Measurements from ENCODE around the gene PPP4R1. TPM values are rescaled to one million over a fixed set of nuclear protein-coding genes. Genes with fewer than 3 reads are reported as not detected.

PPP4R1 gene
- total RNA-seq, 2 experiments from 2014 or later = 40.2 to 42.0 TPM

DNA sequence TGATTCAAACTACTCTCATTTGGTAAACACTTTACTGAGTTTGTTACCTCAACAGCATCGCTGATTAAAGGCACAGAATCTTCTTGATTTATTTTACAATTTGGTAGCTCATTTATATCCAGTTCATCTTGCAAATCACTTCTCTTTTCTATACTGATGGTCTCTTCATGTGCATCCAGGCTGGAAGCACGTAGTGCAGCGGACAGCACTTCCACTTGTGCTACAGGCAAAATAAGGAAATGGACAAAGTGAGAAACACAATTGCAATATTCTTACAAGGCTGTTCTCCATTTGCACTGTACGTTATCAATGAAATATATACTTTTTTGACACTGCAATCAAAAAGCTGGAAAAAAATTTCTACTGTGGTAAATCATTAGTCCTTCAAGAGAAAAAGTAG, 51.0 kb downstream of the PPP4R1 start:
- Mint-ChIP-seq H3K36me3 (peaks cover 12% of the 10 kb centered on the region), H3K27me3 (no peaks in the 10 kb centered on the region), H3K9me3 (no peaks in the 10 kb centered on the region), H3K4me1 (no peaks in the 10 kb centered on the region), H3K27ac (no peak overlapping the region), H3K4me3 (no peak overlapping the region)
- POLR2A ChIA-PET = no interaction called here
- ATAC-seq (ENCODE audit: low read depth) (no peak), DNase-seq (no peak)

DNA sequence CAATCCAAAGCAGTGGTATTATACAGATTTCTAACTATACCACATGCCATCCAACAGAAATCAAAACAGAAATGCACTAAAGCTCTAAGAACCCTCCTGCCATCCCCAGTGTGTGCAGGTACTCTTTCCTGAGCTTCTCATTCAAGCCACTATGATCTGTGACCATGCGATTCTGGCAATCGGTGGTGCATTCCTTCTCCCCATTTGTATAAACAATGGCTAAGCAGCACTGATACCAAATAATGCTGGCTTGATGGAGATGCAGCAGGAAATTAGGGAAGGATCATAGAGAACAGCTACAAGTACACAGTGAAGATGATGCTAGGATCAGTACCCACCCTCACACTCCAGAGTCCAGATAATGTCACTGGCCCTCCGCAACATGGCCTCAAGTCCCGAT, 51.8 kb downstream of the PPP4R1 start:
- H3K4me3 Mint-ChIP-seq = no peak overlapping the region
- H3K4me1 Mint-ChIP-seq = no peaks in the 10 kb centered on the region
- no peaks in the 10 kb centered on the region for H3K9me3 Mint-ChIP-seq
- POLR2A ChIA-PET = no interaction called here
- H3K27me3 Mint-ChIP-seq = no peaks in the 10 kb centered on the region
- no peak overlapping the region for H3K27ac Mint-ChIP-seq
- no peak for DNase-seq
- no peak for ATAC-seq (ENCODE audit: low read depth)
- peaks cover 14% of the 10 kb centered on the region for H3K36me3 Mint-ChIP-seq

DNA sequence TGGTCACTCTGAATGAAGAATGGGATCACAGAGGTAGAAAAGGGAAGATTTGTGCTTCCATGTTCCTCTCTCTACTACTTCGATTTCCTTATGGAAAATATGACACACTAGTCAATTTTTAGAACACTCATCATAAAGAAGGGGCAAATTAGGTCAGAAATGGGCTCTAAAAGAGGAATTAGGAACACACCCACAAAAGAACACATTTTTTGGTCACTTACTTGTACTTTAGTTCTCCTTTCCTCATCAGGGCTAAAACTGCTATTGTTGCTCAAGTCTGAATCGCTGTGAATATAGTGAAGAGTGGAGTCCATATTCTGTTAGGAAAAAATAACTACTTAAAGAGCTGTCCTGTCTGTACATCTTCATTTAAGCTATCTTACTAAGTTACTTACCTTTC, 52.6 kb downstream of the PPP4R1 start:
- Mint-ChIP-seq H3K4me1 (no peaks in the 10 kb centered on the region), H3K9me3 (no peaks in the 10 kb centered on the region), H3K27ac (no peak overlapping the region), H3K36me3 (peaks cover 16% of the 10 kb centered on the region), H3K27me3 (no peaks in the 10 kb centered on the region), H3K4me3 (no peak overlapping the region)
- DNase-seq (no peak), ATAC-seq (ENCODE audit: low read depth) (no peak)
- POLR2A ChIA-PET = no interaction called here

DNA sequence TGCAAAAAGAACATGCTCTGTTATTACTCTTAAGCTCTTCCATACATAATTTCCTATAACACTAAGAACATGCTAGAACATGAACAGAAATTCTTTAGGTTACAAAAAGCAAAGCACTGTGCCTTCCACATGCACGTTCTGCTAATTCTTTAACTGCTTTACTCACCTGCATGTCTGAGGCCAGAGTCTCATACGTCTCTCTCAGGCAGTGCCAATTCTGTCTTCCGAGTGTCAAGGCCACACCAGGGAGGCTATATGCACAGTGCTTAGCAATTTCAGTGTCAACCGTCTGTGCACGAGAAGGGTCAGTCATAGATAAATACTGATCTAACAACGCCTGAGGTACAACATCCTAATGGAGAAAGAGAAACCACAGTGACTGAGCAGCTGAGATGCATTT, 55.1 kb downstream of the PPP4R1 start:
- ATAC-seq (ENCODE audit: low read depth) (no peak), DNase-seq (no peak)
- Mint-ChIP-seq H3K4me1 (no peaks in the 10 kb centered on the region), H3K4me3 (no peak overlapping the region), H3K9me3 (no peaks in the 10 kb centered on the region), H3K27ac (no peak overlapping the region), H3K27me3 (no peaks in the 10 kb centered on the region), H3K36me3 (peaks cover 24% of the 10 kb centered on the region)
- POLR2A ChIA-PET = no interaction called here

DNA sequence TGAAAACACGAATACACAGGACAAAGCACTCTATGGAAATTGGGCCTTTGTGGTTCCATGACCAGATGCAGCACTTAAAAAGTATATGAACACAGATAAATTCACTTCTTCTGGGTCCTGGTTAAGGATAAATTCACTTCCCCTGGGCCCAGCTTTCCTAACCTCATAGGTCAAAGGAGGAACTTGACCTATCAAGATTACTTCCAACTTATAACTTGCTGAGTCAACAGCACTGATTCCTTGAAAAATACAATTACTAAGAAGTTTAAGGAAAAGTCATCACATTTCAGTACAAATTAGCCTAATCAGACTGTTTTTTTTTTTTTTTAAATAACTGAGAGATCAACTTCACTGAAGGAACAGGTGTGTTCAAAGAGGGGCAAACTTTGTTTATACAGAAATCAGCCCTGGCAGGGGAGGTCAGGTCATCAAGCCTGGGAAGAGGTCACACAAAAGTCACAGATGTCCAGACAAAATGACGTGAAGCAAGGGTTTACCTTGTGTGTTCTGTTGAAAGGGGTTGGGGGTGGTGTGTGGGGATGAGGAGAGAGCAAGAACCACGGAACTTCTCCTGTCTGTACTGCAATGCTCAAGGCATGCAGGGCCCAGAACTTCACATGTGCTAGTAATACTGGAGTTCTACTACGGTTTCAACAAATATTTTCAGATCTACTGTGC, 55.8 kb downstream of the PPP4R1 start:
- Mint-ChIP-seq H3K27me3 (no peaks in the 10 kb centered on the region), H3K27ac (no peak overlapping the region), H3K36me3 (peaks cover 24% of the 10 kb centered on the region), H3K9me3 (no peaks in the 10 kb centered on the region), H3K4me3 (no peak overlapping the region), H3K4me1 (no peaks in the 10 kb centered on the region)
- DNase-seq = no peak
- no peak for ATAC-seq (ENCODE audit: low read depth)
- POLR2A ChIA-PET = interaction anchor here (0.6 kb wide), 1 partner anchor 394 kb away, joined by 3 read pairs; no protein-coding TSS in a partner anchor

DNA sequence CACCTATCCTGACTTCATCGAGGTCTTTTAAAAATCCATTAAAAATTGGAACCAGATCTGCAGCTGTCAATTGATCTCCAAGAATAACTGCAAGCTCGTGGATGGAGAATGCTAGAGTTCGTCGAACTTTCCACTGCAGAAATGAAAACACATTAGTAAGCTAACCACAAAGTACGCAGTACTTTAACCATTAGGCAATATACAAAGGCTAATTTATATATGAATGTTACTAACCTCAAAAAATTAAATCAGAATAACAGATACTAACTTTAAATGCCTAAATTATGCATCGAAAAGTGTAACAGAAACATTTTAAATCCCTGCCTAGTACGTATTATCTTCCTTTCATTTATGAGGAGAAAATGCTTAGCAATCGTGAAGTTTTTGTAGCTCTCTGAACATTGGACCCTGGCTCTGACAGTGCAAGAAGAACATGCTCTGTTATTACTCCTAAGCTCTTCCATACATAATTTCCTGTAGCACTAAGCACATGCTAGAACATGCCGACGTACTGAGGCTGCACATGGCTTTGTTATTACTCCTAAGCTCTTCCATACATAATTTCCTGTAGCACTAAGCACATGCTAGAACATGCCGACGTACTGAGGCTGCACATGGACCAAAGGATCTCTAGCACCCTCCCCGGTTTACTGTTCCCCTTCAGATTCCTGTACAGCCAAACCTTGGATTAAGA, 57.0 kb downstream of the PPP4R1 start:
- ATAC-seq (ENCODE audit: low read depth) (no peak), DNase-seq (no peak)
- Mint-ChIP-seq H3K9me3 (no peaks in the 10 kb centered on the region), H3K27me3 (no peaks in the 10 kb centered on the region), H3K27ac (no peak overlapping the region), H3K4me3 (no peak overlapping the region), H3K36me3 (peaks cover 30% of the 10 kb centered on the region), H3K4me1 (no peaks in the 10 kb centered on the region)
- POLR2A ChIA-PET = no interaction called here

DNA sequence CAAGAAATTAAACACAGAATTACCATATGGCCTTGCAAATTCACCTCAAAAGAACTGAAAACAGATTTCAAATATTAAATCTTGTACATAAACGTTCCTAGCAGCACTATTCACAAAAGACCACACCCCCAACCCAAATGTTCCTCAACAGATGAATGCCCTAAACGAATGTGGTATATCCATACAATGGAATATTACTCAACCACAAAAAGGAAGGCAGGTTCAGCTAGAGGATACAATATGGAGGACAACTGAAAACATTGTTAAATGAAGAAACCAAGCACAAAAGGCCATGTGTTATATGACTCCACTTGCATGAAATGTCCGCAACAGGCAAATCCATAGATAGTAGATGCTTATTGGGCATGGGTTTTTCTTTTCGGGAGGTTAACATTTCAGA, 61.7 kb downstream of the PPP4R1 start:
- H3K4me1 Mint-ChIP-seq = no peaks in the 10 kb centered on the region
- H3K4me3 Mint-ChIP-seq = no peak overlapping the region
- no peaks in the 10 kb centered on the region for H3K9me3 Mint-ChIP-seq
- H3K27ac Mint-ChIP-seq = no peak overlapping the region
- H3K27me3 Mint-ChIP-seq = no peaks in the 10 kb centered on the region
- ATAC-seq (ENCODE audit: low read depth) = no peak
- no peak for DNase-seq
- POLR2A ChIA-PET = no interaction called here
- peaks cover 28% of the 10 kb centered on the region for H3K36me3 Mint-ChIP-seq

DNA sequence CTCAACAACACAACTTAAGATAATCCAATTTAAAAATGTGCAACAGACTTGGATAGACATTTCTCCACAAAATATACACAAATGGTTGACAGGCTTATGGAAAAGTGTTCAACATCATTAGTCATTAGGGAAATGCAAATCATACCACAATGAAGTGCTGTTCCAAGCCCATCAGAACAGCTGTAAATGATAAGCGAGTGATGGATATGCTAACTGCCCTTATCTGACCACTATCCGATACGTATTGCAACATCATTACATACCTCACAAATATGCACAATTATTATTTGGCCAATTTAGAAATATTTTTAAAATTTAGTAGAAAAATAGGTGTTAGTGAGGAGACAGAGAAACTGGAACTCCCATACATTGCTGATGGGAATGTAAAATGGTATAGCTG, 62.2 kb downstream of the PPP4R1 start:
- peaks cover 25% of the 10 kb centered on the region for H3K36me3 Mint-ChIP-seq
- H3K27ac Mint-ChIP-seq = no peak overlapping the region
- no peaks in the 10 kb centered on the region for H3K27me3 Mint-ChIP-seq
- H3K4me1 Mint-ChIP-seq = no peaks in the 10 kb centered on the region
- DNase-seq (no peak), ATAC-seq (ENCODE audit: low read depth) (no peak)
- H3K9me3 Mint-ChIP-seq = no peaks in the 10 kb centered on the region
- H3K4me3 Mint-ChIP-seq = no peak overlapping the region
- POLR2A ChIA-PET = no interaction called here

DNA sequence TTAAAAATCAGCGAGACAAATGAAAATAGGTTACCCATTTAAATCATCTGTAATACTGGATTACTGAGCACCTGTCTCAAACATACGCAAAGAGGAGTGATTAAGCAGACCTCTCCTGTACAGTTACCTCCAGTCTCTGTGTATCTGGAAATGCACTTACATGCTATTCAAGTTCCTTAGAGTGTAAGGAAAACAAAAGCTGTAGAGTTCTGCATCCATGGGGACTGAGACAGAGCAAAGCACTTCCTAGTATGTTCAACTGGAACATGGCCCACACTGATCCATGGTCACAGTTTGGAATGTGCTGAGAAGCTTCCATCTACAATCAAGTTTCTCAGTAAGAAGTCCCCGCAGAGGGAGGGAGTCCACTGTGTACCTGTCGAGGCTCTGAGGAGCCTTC, 63.9 kb downstream of the PPP4R1 start:
- POLR2A ChIA-PET = no interaction called here
- no peaks in the 10 kb centered on the region for H3K9me3 Mint-ChIP-seq
- H3K4me3 Mint-ChIP-seq = no peak overlapping the region
- H3K36me3 Mint-ChIP-seq = peaks cover 18% of the 10 kb centered on the region
- ATAC-seq (ENCODE audit: low read depth) (no peak), DNase-seq (no peak)
- no peaks in the 10 kb centered on the region for H3K27me3 Mint-ChIP-seq
- H3K4me1 Mint-ChIP-seq = no peaks in the 10 kb centered on the region
- H3K27ac Mint-ChIP-seq = no peak overlapping the region

DNA sequence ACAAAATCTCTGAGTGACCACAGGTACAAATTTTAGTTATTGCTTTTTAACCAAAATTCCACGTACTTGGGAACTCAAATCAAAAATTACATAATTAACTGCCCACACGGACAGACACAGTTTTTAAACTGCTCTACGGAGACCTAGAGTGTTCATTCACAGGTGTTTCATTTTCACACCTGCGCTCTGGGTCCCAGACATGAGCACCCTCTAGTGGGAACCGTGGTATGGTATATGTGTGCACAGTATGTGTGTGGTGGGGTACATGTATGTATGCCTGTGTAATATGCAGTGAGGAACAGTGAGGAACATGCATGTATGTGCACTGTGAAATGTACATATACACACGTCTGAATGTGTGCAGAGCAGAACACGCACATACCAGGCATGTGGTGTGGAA, 65.0 kb downstream of the PPP4R1 start:
- Mint-ChIP-seq H3K4me3 (no peak overlapping the region), H3K9me3 (no peaks in the 10 kb centered on the region), H3K36me3 (peaks cover 17% of the 10 kb centered on the region), H3K27ac (no peak overlapping the region), H3K4me1 (no peaks in the 10 kb centered on the region), H3K27me3 (no peaks in the 10 kb centered on the region)
- ATAC-seq (ENCODE audit: low read depth) = no peak
- POLR2A ChIA-PET = interaction anchor here (0.6 kb wide), 1 partner anchor 403 kb away, joined by 3 read pairs; no protein-coding TSS in a partner anchor
- DNase-seq = no peak

DNA sequence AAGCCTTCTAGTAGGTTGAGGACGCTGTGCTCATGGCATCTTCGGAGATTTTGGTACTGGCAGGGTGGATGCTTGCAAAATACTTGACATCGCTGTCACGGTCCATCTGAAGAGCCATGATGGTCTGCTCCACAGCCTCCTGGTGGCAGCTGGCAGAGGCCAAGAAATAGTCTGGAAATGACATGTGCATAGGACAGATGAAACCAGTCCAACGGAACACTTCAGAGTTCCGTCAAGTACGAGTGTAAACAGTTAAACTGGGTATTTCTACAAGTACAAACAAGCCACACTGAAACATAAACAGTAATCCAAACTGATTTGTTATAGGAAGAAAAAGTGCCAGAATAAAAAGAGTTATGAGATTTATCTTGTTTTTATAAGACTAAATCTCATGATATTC, 66.6 kb downstream of the PPP4R1 start:
- DNase-seq (no peak), ATAC-seq (ENCODE audit: low read depth) (no peak)
- H3K9me3 Mint-ChIP-seq = no peaks in the 10 kb centered on the region
- peaks cover 12% of the 10 kb centered on the region for H3K36me3 Mint-ChIP-seq
- H3K27ac Mint-ChIP-seq = no peak overlapping the region
- H3K4me3 Mint-ChIP-seq = no peak overlapping the region
- H3K27me3 Mint-ChIP-seq = no peaks in the 10 kb centered on the region
- H3K4me1 Mint-ChIP-seq = peaks cover 2% of the 10 kb centered on the region
- POLR2A ChIA-PET = no interaction called here

DNA sequence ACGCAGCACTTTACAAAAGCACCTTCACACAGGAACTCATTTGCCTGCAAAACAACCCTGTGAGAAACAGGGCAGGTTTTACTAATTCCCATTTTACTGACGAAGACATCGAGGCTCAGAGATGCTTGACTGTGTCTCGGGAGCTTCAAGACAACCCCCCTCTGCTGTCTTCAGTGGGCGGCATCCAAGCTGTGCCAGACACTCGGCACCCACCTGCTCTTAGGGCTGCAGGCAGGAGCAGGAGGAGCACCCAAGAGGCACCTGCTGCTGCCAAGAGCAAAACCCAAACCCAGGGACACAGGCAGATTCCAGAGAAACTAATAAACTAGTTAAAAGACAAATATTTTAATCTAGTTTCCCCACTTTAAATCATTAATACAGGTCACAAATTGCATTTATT, 67.9 kb downstream of the PPP4R1 start:
- Mint-ChIP-seq H3K9me3 (no peaks in the 10 kb centered on the region), H3K27ac (no peak overlapping the region), H3K4me1 (peaks cover 2% of the 10 kb centered on the region), H3K4me3 (no peak overlapping the region), H3K27me3 (no peaks in the 10 kb centered on the region), H3K36me3 (peaks cover 7% of the 10 kb centered on the region)
- POLR2A ChIA-PET = no interaction called here
- no peak for ATAC-seq (ENCODE audit: low read depth)
- no peak for DNase-seq

DNA sequence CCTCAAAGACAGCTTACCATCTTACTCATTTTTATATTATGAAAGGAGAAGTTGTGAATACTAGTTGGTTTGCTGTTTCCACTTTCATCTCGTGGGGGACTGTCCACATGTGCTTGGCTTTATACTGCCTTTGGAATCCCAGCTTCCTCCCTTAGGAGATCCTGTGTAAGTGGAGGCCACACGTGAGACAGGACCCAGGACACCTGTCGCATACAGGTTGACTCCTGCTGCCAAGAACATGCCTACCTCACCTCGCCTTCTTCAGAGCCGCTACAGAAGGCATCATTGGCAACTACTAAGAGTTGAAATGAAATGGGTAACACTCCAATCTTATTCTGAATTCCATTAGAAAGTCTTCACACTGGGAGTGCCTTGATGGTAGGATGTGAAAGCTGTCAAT, 69.3 kb downstream of the PPP4R1 start:
- POLR2A ChIA-PET = no interaction called here
- Mint-ChIP-seq H3K27ac (no peak overlapping the region), H3K9me3 (no peaks in the 10 kb centered on the region), H3K36me3 (peaks cover 7% of the 10 kb centered on the region), H3K27me3 (no peaks in the 10 kb centered on the region), H3K4me3 (no peak overlapping the region), H3K4me1 (peaks cover 2% of the 10 kb centered on the region)
- no peak for DNase-seq
- ATAC-seq (ENCODE audit: low read depth) = no peak

DNA sequence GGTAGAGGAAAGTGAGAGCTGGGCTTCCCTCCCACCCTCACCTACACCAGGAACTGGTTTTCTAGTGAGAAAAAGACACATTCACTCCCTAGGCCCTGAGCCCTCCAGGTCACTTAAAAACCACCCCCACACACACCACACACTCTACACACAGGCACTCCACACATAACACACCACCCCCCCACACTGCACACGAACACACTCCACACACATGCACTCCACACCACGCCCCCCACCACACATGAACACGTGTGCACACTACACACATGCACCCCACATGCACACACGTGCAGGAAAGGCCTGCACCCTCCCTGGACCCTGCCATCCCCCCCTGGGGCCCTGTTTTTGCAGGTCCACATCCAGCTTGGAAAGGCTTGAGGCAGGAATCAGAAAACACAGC, 71.4 kb downstream of the PPP4R1 start:
- ATAC-seq (ENCODE audit: low read depth) = no peak
- no peak overlapping the region for H3K4me3 Mint-ChIP-seq
- H3K27ac Mint-ChIP-seq = no peak overlapping the region

More for the DNA sequence above, 71.4 kb downstream of the PPP4R1 start:
- Mint-ChIP-seq H3K36me3 (peaks cover 7% of the 10 kb centered on the region), H3K9me3 (no peaks in the 10 kb centered on the region), H3K27me3 (no peaks in the 10 kb centered on the region), H3K4me1 (peaks cover 2% of the 10 kb centered on the region)
- no peak for DNase-seq
- POLR2A ChIA-PET = no interaction called here
